HepG2 (cell line): ENCODE data around the gene ZNF559.

Experiments used
- BATF2 ChIP-seq: sonication (generic); formaldehyde crosslinking; IDR thresholded peaks from 2 replicates; pipeline ENCODE4 v1.8.0; 2022; ENCODE audit warnings: mild to moderate bottlenecking, missing genetic modification reagents, moderate library complexity
- CBX2 ChIP-seq, 2 experiments: fragments of 200-600 bp in 1 of 2; sonication (generic); formaldehyde crosslinking in 1 of 2; IDR thresholded peaks; 2 replicates each; pipeline versions ENCODE4 v1.7.0 to v1.8.1; 2018 to 2022; ENCODE audit warnings: low read depth in 2 of 2, low read length in 1 of 2, mild to moderate bottlenecking in 1 of 2, missing genetic modification reagents in 1 of 2
- CTCF ChIP-seq: sonication (generic); formaldehyde crosslinking; IDR thresholded peaks from 2 replicates; pipeline ENCODE4 v1.5.0; 2020; ENCODE audit warnings: mild to moderate bottlenecking, missing genetic modification reagents, moderate library complexity
- DRAP1 ChIP-seq: IDR thresholded peaks from 2 replicates; pipeline ENCODE4 v1.6.1; 2016; ENCODE audit warnings: missing genetic modification reagents, missing compliant biosample characterization
- JUNB ChIP-seq: sonication (generic); formaldehyde crosslinking; IDR thresholded peaks from 2 replicates; pipeline ENCODE4 v1.8.0; 2022; ENCODE audit warnings: missing genetic modification reagents, mild to moderate bottlenecking, borderline replicate concordance
- POLR2A ChIP-seq, 2 experiments: IDR thresholded peaks; 2 replicates each; pipeline ENCODE4 v1.6.1; 2011; ENCODE audit warnings: low read depth in 2 of 2, low read length in 2 of 2, mild to moderate bottlenecking in 1 of 2, moderate library complexity in 1 of 2; ENCODE audit not compliant: insufficient read depth in 1 of 2
- PRPF4 ChIP-seq: fragments of 200-400 bp; formaldehyde crosslinking; IDR thresholded peaks from 2 replicates; pipeline ENCODE4 v1.6.1; 2016; ENCODE audit warnings: low read length, low read depth; ENCODE audit not compliant: poor library complexity, severe bottlenecking
- SP1 ChIP-seq, 2 experiments: fragments of 450-650 bp in 1 of 2; sonication (generic) in 1 of 2; formaldehyde crosslinking in 1 of 2; IDR thresholded peaks; 2 replicates each; pipeline versions ENCODE4 v1.4.0 to v1.6.1; 2016 to 2020; ENCODE audit warnings: missing genetic modification reagents in 1 of 2
- TBP ChIP-seq: sonication (generic); formaldehyde crosslinking; IDR thresholded peaks from 2 replicates; pipeline ENCODE4 v1.5.0; 2020; ENCODE audit warnings: missing genetic modification reagents
- TBX2 ChIP-seq: sonication (generic); formaldehyde crosslinking; IDR thresholded peaks from 2 replicates; pipeline ENCODE4 v1.5.0; 2020; ENCODE audit warnings: missing genetic modification reagents, mild to moderate bottlenecking, borderline replicate concordance
- ZNF574 ChIP-seq: sonication (generic); formaldehyde crosslinking; IDR thresholded peaks from 2 replicates; pipeline ENCODE4 v1.4.0; 2020; ENCODE audit warnings: missing genetic modification reagents

- TF ChIP-seq ZNF574 (CRISPR knock-in tag): no peak
- TF ChIP-seq JUNB (CRISPR knock-in tag): no peak
- TF ChIP-seq CTCF (CRISPR knock-in tag): no peak
- TF ChIP-seq POLR2A (IDR thresholded peaks at IDR 0.05; ENCODE audit: insufficient read depth in 1 of 2, low read depth in 2 of 2, low read length in 2 of 2): no peak
- TF ChIP-seq BATF2 (CRISPR knock-in tag): no peak
- TF ChIP-seq DRAP1 (CRISPR knock-in tag): no peak
- no peak for TF ChIP-seq TBX2 (CRISPR knock-in tag)
- no peak for TF ChIP-seq SP1 (IDR thresholded peaks at IDR 0.05)
- no peak for TF ChIP-seq SP1 (CRISPR knock-in tag; IDR thresholded peaks at IDR 0.05)
- TF ChIP-seq CBX2 (IDR thresholded peaks at IDR 0.05; ENCODE audit: low read depth, low read length): no peak
- TF ChIP-seq CBX2 (CRISPR knock-in tag; IDR thresholded peaks at IDR 0.05; ENCODE audit: low read depth): no peak
- TF ChIP-seq TBP: no peak
- no peak for TF ChIP-seq PRPF4
These were observed 38.9 kb downstream of the ZNF559 start, which contains the start of gene ZNF177 for GRCh38 chr19:9362905-9363304.
